NCI-H526 (cell line): ENCODE measurements around the gene GPR108.
"Not testable (repeated sequence)": the region's sequence is repeated elsewhere in the genome, so short reads cannot be mapped to it uniquely, and the experiment has no call there.

ENCODE experiments used
- DNase-seq, 2 experiments: peaks; one replicate each; lab custom pipeline; 2025; lab: John Stamatoyannopoulos, UW

GPR108 gene

GRCh38 chr19:6720369-6721137, 16.8 kb downstream of the GPR108 start, which contains the start of gene C3:
Gene C3, minus strand, starts transcription at chr19:6720650. Its CDS starts 61 bp downstream, at chr19:6720589.
- DNase-seq: no peak

- no peak for DNase-seq
Observed at GRCh38 chr19:6719992-6720368, 17.4 kb downstream of the GPR108 start.

- no peak for DNase-seq
Observed at GRCh38 chr19:6719540-6719861, 17.9 kb downstream of the GPR108 start.

- peak in 1 of 2 experiments; percentile 52 for DNase-seq
Observed at GRCh38 chr19:6718741-6719539, 18.4 kb downstream of the GPR108 start.

GRCh38 chr19:6718111-6718740, 19.2 kb downstream of the GPR108 start:
- no peak for DNase-seq

- DNase-seq: no peak
Observed at GRCh38 chr19:6717441-6717971, 19.9 kb downstream of the GPR108 start.

- DNase-seq: no peak
Observed at GRCh38 chr19:6717036-6717435, 20.3 kb downstream of the GPR108 start.

- DNase-seq: no peak
Observed at GRCh38 chr19:6716610-6716970, 20.8 kb downstream of the GPR108 start.

GRCh38 chr19:6714749-6715555, 22.4 kb downstream of the GPR108 start:
- DNase-seq: no peak

- DNase-seq: no peak
Observed at GRCh38 chr19:6713773-6714692, 23.3 kb downstream of the GPR108 start.

- DNase-seq: no peak
Observed at GRCh38 chr19:6712692-6713670, 24.4 kb downstream of the GPR108 start.

- DNase-seq: no peak
Observed at GRCh38 chr19:6712231-6712630, 25.1 kb downstream of the GPR108 start.

- DNase-seq: no peak
Observed at GRCh38 chr19:6711605-6712004, 25.8 kb downstream of the GPR108 start.

GRCh38 chr19:6711078-6711361, 26.4 kb downstream of the GPR108 start:
- DNase-seq: no peak

GRCh38 chr19:6710273-6711077, 26.9 kb downstream of the GPR108 start:
- DNase-seq: peak in 1 of 2 experiments; percentile 30

- DNase-seq: no peak
Observed at GRCh38 chr19:6709549-6709948, 27.8 kb downstream of the GPR108 start.

- DNase-seq: not testable (repeated sequence)
Observed at GRCh38 chr19:6708913-6709312, 28.5 kb downstream of the GPR108 start.

GRCh38 chr19:6708346-6708745, 29.0 kb downstream of the GPR108 start:
- no peak for DNase-seq

GRCh38 chr19:6707658-6708018, 29.7 kb downstream of the GPR108 start:
- no peak for DNase-seq
